KMS-11 (cell line): ENCODE measurements around the gene EPHB1.

Experiments
- H2AFZ ChIP-seq: fragments of 200-600 bp; sonication (generic); 2 replicates; pipeline ENCODE4 v1.6.1; 2016; ENCODE audit warnings: antibody characterized with exemption, mixed run types, low read depth
- H3K27ac ChIP-seq: fragments of 200-600 bp; sonication (generic); 2 replicates; pipeline ENCODE4 v1.6.1; 2016; ENCODE audit warnings: mild to moderate bottlenecking, mixed run types
- H3K27me3 ChIP-seq: fragments of 200-600 bp; sonication (generic); 2 replicates; pipeline ENCODE4 v1.6.1; 2017; ENCODE audit warnings: mild to moderate bottlenecking, low read depth, mixed run types, moderate library complexity; ENCODE audit not compliant: insufficient read depth
- H3K36me3 ChIP-seq: fragments of 200-600 bp; sonication (generic); 2 replicates; pipeline ENCODE4 v1.6.1; 2017; ENCODE audit warnings: mild to moderate bottlenecking, mixed run types; ENCODE audit not compliant: insufficient read depth
- H3K4me1 ChIP-seq: fragments of 200-600 bp; sonication (generic); 2 replicates; pipeline ENCODE4 v1.6.1; 2016; ENCODE audit warnings: mild to moderate bottlenecking, low read depth, mixed run types; ENCODE audit not compliant: poor library complexity, severe bottlenecking
- H3K4me2 ChIP-seq: fragments of 200-600 bp; sonication (generic); 2 replicates; pipeline ENCODE4 v1.7.0; 2016; ENCODE audit warnings: mild to moderate bottlenecking, mixed run types
- H3K4me3 ChIP-seq: fragments of 200-600 bp; sonication (generic); IDR thresholded peaks from 2 replicates; pipeline ENCODE4 v1.6.1; 2017; ENCODE audit warnings: low read depth, low read length, mixed read lengths; ENCODE audit not compliant: insufficient read depth
- H3K79me2 ChIP-seq: fragments of 200-600 bp; sonication (generic); 2 replicates; pipeline ENCODE4 v1.6.1; 2016; ENCODE audit warnings: low read depth, mixed run types; ENCODE audit not compliant: insufficient read depth
- H3K9ac ChIP-seq: fragments of 200-600 bp; sonication (generic); 2 replicates; pipeline ENCODE4 v1.6.1; 2016; ENCODE audit warnings: mild to moderate bottlenecking, mixed run types
- H4K20me1 ChIP-seq: fragments of 200-600 bp; sonication (generic); 2 replicates; pipeline ENCODE4 v1.6.1; 2016; ENCODE audit warnings: mild to moderate bottlenecking, mixed run types; ENCODE audit not compliant: insufficient read depth
- CTCF ChIP-seq: fragments of 200-600 bp; sonication (generic); conservative IDR thresholded peaks from 2 replicates; pipeline ENCODE4 v1.6.1; 2017; ENCODE audit warnings: low read depth, mild to moderate bottlenecking, antibody characterized with exemption, low read length, moderate library complexity, mixed read lengths

Gene EPHB1

DNA sequence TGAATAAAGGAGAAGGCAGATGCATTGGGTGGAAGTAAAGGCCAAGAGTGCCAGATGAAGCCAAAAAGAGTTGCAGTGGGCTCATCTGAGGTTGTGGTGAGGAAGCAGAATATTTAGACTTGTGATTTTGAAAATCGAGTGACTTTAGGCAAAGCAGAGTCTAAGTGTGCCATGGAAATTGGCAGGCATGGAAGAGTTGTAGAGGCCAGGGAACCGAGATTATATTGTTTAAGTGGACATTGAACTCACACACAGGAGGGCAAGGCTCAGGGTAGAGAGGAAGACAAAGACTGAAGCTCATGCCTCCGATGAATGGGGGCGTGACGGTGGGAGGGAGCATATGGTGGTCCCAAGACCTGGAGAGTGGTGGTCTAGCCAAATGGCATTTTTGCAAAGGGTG is 347.5 kb downstream of the EPHB1 start:
- H2AFZ ChIP-seq = no peak overlapping the region
- no peaks in the 10 kb centered on the region for H3K79me2 ChIP-seq
- no peak for TF ChIP-seq CTCF
- no peaks in the 10 kb centered on the region for H3K4me1 ChIP-seq
- no peaks in the 10 kb centered on the region for H4K20me1 ChIP-seq
- no peak overlapping the region for H3K9ac ChIP-seq
- H3K4me2 ChIP-seq = no peak overlapping the region
- H3K36me3 ChIP-seq = no peaks in the 10 kb centered on the region
- no peak overlapping the region for H3K27ac ChIP-seq
- H3K27me3 ChIP-seq = no peaks in the 10 kb centered on the region
- no peak overlapping the region for H3K4me3 ChIP-seq

- no peak for TF ChIP-seq CTCF
- no peak overlapping the region for H3K4me2 ChIP-seq
Observed at GRCh38 chr3:135143474-135143873, 348.4 kb downstream of the EPHB1 start.

DNA sequence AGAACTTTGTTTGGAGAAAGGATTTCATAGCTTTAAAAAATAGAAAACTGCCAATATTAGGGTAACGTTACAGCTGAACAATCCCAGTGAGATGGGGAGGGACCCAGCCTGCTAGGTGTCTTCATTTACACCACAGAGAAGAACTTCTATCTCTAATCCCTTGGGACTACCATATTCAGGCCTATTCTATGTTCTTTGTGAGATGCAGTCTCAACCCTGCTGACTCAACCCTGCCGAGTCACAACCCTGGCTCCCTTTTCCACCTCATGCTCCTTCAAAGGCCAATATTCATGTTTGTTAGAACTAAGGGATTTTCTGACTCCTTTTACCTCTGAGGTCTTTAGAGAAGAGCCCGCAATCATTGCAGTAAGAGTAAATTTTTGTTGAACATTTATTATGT is 350.5 kb downstream of the EPHB1 start:
- no peak overlapping the region for H3K9ac ChIP-seq
- H3K36me3 ChIP-seq = no peaks in the 10 kb centered on the region
- H3K79me2 ChIP-seq = no peaks in the 10 kb centered on the region
- no peaks in the 10 kb centered on the region for H3K27me3 ChIP-seq
- H3K27ac ChIP-seq = no peak overlapping the region
- no peak overlapping the region for H3K4me3 ChIP-seq
- no peak for TF ChIP-seq CTCF
- H3K4me2 ChIP-seq = no peak overlapping the region
- H2AFZ ChIP-seq = no peak overlapping the region
- no peaks in the 10 kb centered on the region for H3K4me1 ChIP-seq
- H4K20me1 ChIP-seq = no peaks in the 10 kb centered on the region

More at GRCh38 chr3:135143474-135143873, 348.4 kb downstream of the EPHB1 start:
- no peak overlapping the region for H3K27ac ChIP-seq
- no peaks in the 10 kb centered on the region for H4K20me1 ChIP-seq
- H3K4me3 ChIP-seq = no peak overlapping the region
- no peak overlapping the region for H3K9ac ChIP-seq
- no peaks in the 10 kb centered on the region for H3K36me3 ChIP-seq
- no peaks in the 10 kb centered on the region for H3K27me3 ChIP-seq
- no peaks in the 10 kb centered on the region for H3K79me2 ChIP-seq
- H2AFZ ChIP-seq = no peak overlapping the region
- no peaks in the 10 kb centered on the region for H3K4me1 ChIP-seq

GRCh38 chr3:135147657-135148056 is 352.6 kb downstream of the EPHB1 start:
- TF ChIP-seq CTCF = no peak
- Histone ChIP-seq H3K4me3 (no peak overlapping the region), H4K20me1 (no peaks in the 10 kb centered on the region), H3K27ac (no peak overlapping the region), H3K79me2 (no peaks in the 10 kb centered on the region), H3K36me3 (no peaks in the 10 kb centered on the region), H3K9ac (no peak overlapping the region), H3K4me1 (no peaks in the 10 kb centered on the region), H3K27me3 (no peaks in the 10 kb centered on the region), H3K4me2 (no peak overlapping the region), H2AFZ (no peak overlapping the region)
